ENCODE data around the gene LRRTM2.
"Not testable (repeated sequence)": the region's sequence is repeated elsewhere in the genome, so short reads cannot be mapped to it uniquely, and the experiment has no call there.

Gene LRRTM2, protein sequence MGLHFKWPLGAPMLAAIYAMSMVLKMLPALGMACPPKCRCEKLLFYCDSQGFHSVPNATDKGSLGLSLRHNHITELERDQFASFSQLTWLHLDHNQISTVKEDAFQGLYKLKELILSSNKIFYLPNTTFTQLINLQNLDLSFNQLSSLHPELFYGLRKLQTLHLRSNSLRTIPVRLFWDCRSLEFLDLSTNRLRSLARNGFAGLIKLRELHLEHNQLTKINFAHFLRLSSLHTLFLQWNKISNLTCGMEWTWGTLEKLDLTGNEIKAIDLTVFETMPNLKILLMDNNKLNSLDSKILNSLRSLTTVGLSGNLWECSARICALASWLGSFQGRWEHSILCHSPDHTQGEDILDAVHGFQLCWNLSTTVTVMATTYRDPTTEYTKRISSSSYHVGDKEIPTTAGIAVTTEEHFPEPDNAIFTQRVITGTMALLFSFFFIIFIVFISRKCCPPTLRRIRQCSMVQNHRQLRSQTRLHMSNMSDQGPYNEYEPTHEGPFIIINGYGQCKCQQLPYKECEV

DNA sequence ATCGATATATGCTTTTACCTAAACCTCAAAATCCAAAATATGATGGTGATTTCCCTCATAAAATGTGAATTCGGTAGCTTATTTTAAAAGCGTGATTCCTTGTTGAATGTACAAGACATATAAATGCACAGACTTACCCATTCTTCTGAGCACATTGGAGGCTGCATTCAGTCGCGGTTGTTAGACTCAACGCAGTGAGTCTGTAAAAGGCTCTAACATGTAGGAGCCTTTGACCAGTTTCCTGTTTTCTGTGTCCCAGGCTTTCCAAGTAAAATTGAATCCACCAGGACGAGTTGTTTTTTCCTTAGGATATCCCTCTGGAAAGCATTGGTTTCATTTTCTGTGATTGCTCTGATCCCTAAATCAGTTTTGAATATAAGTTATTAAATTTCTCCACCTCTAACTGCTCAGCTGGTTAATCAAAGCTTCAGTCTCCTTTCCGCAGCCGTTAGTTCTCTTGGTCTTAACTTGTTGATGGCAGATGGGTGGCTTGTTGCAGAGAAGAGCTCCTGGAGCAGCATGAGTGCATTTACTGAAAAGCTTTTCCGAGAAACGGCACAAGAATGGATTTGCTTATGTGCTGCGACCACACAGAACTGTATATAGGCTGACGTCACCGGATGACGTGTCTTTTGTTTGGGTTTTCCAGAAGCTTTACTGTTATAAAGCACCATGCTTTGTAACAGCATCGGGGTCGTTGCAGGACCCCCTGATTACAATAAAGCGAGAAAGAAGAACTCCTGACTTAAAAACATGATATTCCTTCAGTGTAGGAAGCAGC is at the start of gene LRRTM2:
Gene LRRTM2 (minus strand): TSS at position 565 of the 781 bp plus-strand sequence. CDS start 424 bp downstream, at position 141.
- DNase-seq: no peak

GRCh38 chr5:138922494-138922893 is 47.4 kb upstream of the LRRTM2 start:
- DNase-seq: no peak

DNA sequence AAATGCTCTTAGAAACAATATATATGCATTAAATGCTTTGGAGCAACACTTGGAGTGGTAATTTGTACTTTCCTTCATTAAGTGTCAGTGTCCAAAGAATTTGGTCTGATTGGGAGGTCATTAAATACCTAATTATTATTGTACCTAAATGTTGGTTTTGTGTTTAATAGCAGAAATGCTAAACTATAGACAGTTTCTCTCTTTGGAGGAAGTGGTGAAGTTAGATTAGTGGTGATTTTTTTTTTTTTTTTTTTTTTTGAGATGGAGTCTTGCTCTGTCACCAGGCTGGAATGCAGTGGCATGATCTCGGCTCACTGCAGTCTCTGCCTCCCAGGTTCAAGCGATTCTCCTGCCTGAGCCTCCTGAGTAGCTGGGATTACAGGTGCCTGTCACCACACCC is 46.2 kb upstream of the LRRTM2 start:
- DNase-seq: not testable (repeated sequence)

- DNase-seq: no peak
Measured at GRCh38 chr5:138920181-138920580, 45.0 kb upstream of the LRRTM2 start.

- no peak for DNase-seq
Measured at GRCh38 chr5:138918686-138919085, 43.6 kb upstream of the LRRTM2 start.

DNA sequence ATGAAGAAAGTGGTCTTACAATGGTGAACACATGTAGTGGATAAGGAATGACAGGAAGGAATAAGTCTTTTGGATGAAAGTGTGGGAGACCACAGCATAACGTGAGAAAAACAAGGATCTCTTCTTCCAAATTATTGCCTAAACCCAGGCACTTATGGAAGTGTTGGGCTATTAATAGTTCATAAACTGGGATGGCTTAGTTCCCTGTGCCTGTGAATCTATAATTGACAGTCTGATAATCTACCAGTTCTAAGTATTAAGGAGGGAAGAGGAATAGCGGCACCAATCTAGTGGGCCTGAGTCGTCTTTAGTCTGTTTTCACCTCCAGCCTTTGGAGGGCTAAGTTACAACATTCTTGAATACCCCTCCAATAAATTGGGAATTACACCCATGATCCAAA is 39.2 kb upstream of the LRRTM2 start:
- no peak for DNase-seq

- DNase-seq: no peak
Measured at GRCh38 chr5:138913773-138914172, 38.6 kb upstream of the LRRTM2 start.

GRCh38 chr5:138912093-138912492 is 37.0 kb upstream of the LRRTM2 start:
- no peak for DNase-seq

GRCh38 chr5:138911441-138911840 is 36.3 kb upstream of the LRRTM2 start:
- no peak for DNase-seq

DNA sequence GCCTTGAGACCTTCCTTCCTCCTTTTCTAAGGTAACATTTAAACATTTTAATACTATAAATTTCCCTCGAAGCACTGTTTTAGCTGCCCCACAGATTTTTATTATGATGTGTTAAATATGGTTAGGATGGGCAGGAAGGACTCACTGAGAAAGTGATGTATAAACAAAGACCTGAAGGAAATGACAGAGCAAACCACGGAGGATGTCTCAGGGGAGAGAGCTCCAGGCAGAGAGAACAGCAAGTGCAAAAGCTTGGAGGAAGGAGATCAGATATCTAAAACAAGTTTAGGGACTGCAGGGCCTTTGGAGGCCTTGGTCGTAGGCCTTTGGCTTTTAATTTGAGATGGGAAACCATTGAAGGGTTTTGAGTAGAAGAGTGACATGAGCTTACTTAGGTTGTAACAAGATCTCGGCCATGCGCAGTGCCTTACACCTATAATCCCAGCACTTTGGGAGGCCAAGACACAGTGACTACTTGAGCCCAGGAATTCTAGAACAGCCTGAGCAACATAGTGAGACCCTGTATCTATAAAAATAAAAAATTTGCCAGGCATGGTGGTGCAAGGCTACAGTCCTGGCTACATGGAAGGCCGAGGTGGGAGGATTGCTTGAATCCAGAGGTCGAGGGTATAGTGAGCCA is 35.5 kb upstream of the LRRTM2 start:
- no peak for DNase-seq

GRCh38 chr5:138909734-138910133 is 34.6 kb upstream of the LRRTM2 start:
- no peak for DNase-seq

DNA sequence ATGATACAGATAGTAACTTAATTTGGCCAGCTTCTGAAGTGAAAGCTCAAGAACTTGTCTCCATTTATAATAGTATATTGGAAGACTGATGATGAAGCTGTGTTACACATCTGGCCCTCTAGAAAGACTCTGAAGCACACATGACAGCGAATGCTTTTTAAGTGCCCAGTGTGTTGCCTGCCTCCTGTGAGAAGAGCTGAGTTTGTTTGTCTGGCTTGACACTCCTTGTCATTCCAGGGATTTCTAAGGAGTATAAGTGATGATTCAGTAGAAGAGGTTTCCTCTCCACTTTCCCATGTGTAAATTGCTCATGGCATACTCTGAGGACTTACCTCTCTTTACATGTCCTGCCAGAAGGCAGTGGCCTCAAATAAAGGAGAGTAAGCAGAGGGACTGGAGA is 30.4 kb upstream of the LRRTM2 start:
- DNase-seq: no peak

- DNase-seq: no peak
Measured at GRCh38 chr5:138903130-138903775, 28.1 kb upstream of the LRRTM2 start.

- DNase-seq: no peak
Measured at GRCh38 chr5:138901716-138902115, 26.6 kb upstream of the LRRTM2 start.

- no peak for DNase-seq
Measured at GRCh38 chr5:138900281-138900965, 25.3 kb upstream of the LRRTM2 start.

DNA sequence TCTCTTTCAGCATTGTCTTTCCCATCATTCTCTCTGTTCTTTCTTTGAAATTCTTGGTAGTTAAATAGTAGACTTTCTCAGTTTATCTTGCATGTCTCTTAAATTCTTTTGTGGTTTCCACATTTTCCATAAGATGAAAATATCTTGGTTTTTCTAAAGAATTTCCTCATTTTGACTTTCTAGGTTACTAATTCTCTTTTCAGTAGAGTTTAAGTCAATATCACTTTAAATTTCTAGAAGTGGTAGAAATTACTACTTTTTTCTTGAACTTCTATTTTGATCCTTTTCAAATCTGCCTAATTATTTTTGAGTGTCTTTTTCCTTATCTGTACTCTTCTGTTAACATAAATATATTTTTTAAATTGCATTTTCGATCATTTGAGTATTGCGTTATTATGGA is 23.6 kb upstream of the LRRTM2 start:
- DNase-seq: no peak

GRCh38 chr5:138898299-138898698 is 23.2 kb upstream of the LRRTM2 start:
- DNase-seq: no peak

- no peak for DNase-seq
Measured at GRCh38 chr5:138895918-138896317, 20.8 kb upstream of the LRRTM2 start.

DNA sequence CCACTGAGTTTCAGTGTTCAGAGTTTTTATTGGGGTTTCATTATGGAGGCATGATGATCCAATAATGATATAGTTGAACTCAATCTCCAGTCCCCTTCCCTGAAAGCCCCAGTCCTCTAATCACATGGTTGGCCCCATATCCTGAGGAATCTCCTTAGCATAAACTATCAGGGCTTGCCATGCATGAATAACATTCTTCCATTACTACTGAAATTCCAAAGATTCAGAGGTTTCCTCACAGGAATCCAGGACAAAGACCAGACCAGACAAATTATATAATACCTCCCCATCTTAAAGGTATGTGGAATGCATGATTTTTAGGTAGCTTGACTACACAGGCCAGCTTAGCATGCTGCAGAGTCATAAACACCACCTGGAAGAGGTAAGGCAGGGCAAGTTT is 15.5 kb upstream of the LRRTM2 start:
- no peak for DNase-seq

DNA sequence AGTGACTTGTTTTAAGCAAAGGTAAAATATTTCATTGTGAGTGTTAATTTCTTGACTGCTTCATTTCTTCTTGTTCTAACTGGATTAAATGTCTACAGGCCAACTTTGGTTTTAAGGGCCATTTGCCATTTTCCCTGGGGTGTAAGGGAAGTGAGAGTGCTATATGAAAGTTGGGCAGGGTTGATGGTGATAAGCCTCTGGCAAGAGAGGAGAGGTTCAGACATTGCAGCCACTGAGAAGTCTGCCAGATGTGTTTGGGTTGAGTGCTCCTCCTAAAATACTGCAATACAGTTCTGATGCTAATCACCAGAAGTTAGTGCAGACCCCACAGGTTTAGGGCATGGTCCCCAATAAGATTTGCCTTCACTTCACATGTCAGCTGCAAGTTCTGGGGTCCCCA is 14.9 kb upstream of the LRRTM2 start:
- DNase-seq: no peak

DNA sequence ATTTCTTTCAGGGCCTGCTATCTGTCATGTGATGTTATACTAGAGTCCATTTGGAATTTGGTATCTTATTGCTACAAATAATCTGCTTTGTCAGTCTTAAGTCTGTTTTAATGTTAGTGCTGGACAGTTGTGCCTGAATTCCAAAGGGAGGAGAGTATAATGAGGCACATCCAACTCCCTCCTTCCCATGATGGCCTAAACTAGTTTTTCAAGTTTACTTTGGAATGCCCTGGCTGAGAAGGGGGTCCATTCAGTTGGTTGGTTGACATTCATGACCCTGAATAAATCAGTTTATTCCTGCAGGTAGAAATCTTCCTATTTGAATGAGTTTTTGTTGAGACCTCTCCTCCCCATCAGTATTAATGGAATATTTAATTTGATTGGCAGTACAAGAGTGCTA is 9.4 kb upstream of the LRRTM2 start:
- DNase-seq: no peak

GRCh38 chr5:138884094-138884493 is 9.0 kb upstream of the LRRTM2 start:
- DNase-seq: no peak

All from CD4-positive, alpha-beta T cell treated with Interleukin-1 beta for 1 hour (primary cell).